HepG2 (cell line): ENCODE data around the gene SLC6A6. TPM values are rescaled to one million over a fixed set of nuclear protein-coding genes. Genes with fewer than 3 reads are reported as not detected.

Experiments
- ATAC-seq: fragments of 200-7000 bp; cut with Tn5 transposase; 3 replicates; pipeline ENCODE4 v1.9.1; 2020; ENCODE audit warnings: mild to moderate bottlenecking, moderate library complexity
- BruUV-seq: library from RNA; stranded (reverse); fragments of 400-500 nt; replicated peaks from 2 replicates; lab custom pipeline; 2021; lab: Mats Ljungman, UMichigan
- CTCF ChIA-PET: fragments of 300-600 bp; formaldehyde crosslinking; extraction: SDS; loops from one replicate; lab custom pipeline; 2021; ENCODE audit warnings: low total read pairs, inconsistent platforms, low intra/inter-chr PET ratio; lab: Yijun Ruan, JAX
- POLR2A ChIA-PET: fragments of 350-600 bp; sonication (Branson Sonifier 250); formaldehyde crosslinking; loops from one replicate; lab custom pipeline; 2020; ENCODE audit warnings: antibody characterized with exemption, inconsistent platforms; lab: Yijun Ruan, JAX
- DNase-seq: peaks from one replicate; pipeline ENCODE4 v3.0.0-alpha.2; 2015; ENCODE audit warnings: low spot score
- FAIRE-seq: peaks from 3 replicates; lab custom pipeline; 2011; peaks lifted over from hg19 to GRCh38; lab: Jason Lieb, UNC
- H2AFZ ChIP-seq: one replicate; pipeline ENCODE4 v1.6.1; 2011; ENCODE audit warnings: low read length, inconsistent platforms
- H3K27ac ChIP-seq: fragments of 300-600 bp; 3 replicates; pipeline ENCODE4 v1.8.0; 2011; ENCODE audit warnings: mixed run types, mild to moderate bottlenecking, mixed read lengths, low read length, inconsistent platforms; ENCODE audit not compliant: insufficient read depth; ENCODE audit errors: extremely low read length
- H3K27me3 ChIP-seq, 2 experiments: fragments of 200-600 bp in 1 of 2; 2 replicates in 1 of 2; 3 replicates in 1 of 2; pipeline versions ENCODE4 v1.6.0 to v1.8.0; 2011; ENCODE audit warnings: low read length in 2 of 2, mild to moderate bottlenecking in 2 of 2, moderate library complexity in 2 of 2, inconsistent platforms in 1 of 2; ENCODE audit not compliant: insufficient read depth in 2 of 2, control insufficient read depth in 1 of 2
- H3K36me3 ChIP-seq, 2 experiments: fragments of 200-600 bp in 1 of 2; replicated peaks in 1 of 2; 2 replicates in 1 of 2; 3 replicates in 1 of 2; pipeline versions ENCODE4 v1.5.1 to v1.8.0; 2011; ENCODE audit warnings: low read length in 2 of 2, inconsistent platforms in 1 of 2; ENCODE audit not compliant: insufficient read depth in 2 of 2, control insufficient read depth in 1 of 2
- H3K4me1 ChIP-seq: 2 replicates; pipeline ENCODE4 v1.5.1; 2012; ENCODE audit warnings: low read length, inconsistent platforms; ENCODE audit not compliant: insufficient read depth
- H3K4me2 ChIP-seq: 2 replicates; pipeline ENCODE4 v1.6.0; 2011; ENCODE audit warnings: low read depth, low read length, inconsistent platforms
- H3K4me3 ChIP-seq, 3 experiments: fragments of 200-600 bp in 1 of 3; sonication (generic), shearing (Covaris generic) in 1 of 3; replicated peaks in 1 of 3; 2 replicates each; pipeline ENCODE4 v1.5.1; 2011 to 2016; ENCODE audit warnings: low read length in 3 of 3, inconsistent platforms in 2 of 3, low read depth in 2 of 3, mild to moderate bottlenecking in 2 of 3, control low read depth in 1 of 3, mixed read lengths in 1 of 3; ENCODE audit not compliant: insufficient read depth in 1 of 3
- H3K79me2 ChIP-seq: one replicate; pipeline ENCODE4 v1.6.1; 2011; ENCODE audit warnings: low read length, inconsistent platforms; ENCODE audit not compliant: insufficient read depth
- H3K9ac ChIP-seq: 2 replicates; pipeline ENCODE4 v1.6.0; 2011; ENCODE audit warnings: mild to moderate bottlenecking, low read depth, low read length, inconsistent platforms; ENCODE audit not compliant: insufficient read depth
- H3K9me3 ChIP-seq: 2 replicates; pipeline ENCODE4 v1.5.1; 2012; ENCODE audit warnings: mild to moderate bottlenecking, low read length
- H4K20me1 ChIP-seq: 2 replicates; pipeline ENCODE4 v1.6.0; 2011; ENCODE audit warnings: inconsistent platforms, mild to moderate bottlenecking, low read length, moderate library complexity; ENCODE audit not compliant: insufficient read depth
- ATRX ChIP-seq: sonication (generic); formaldehyde crosslinking; IDR thresholded peaks from 2 replicates; pipeline ENCODE4 v1.4.0; 2020; ENCODE audit warnings: missing genetic modification reagents, borderline replicate concordance
- CBX2 ChIP-seq, 2 experiments: fragments of 200-600 bp in 1 of 2; sonication (generic); formaldehyde crosslinking in 1 of 2; IDR thresholded peaks; 2 replicates each; pipeline versions ENCODE4 v1.7.0 to v1.8.1; 2018 to 2022; ENCODE audit warnings: low read depth in 2 of 2, low read length in 1 of 2, mild to moderate bottlenecking in 1 of 2, missing genetic modification reagents in 1 of 2
- CREM ChIP-seq, 2 experiments: sonication (generic) in 1 of 2; formaldehyde crosslinking in 1 of 2; IDR thresholded peaks; 2 replicates each; pipeline versions ENCODE4 v1.4.0 to v1.6.1; 2016 to 2020; ENCODE audit warnings: antibody characterized with exemption in 1 of 2, mild to moderate bottlenecking in 1 of 2, missing genetic modification reagents in 1 of 2
- GZF1 ChIP-seq: sonication (generic); formaldehyde crosslinking; IDR thresholded peaks from 2 replicates; pipeline ENCODE4 v1.5.1; 2020; ENCODE audit warnings: mild to moderate bottlenecking, missing genetic modification reagents
- KLF9 ChIP-seq: IDR thresholded peaks from 2 replicates; pipeline ENCODE4 v1.6.1; 2016; ENCODE audit warnings: low read depth
- MTF1 ChIP-seq: sonication (generic); formaldehyde crosslinking; IDR thresholded peaks from 2 replicates; pipeline ENCODE4 v1.5.0; 2020; ENCODE audit warnings: missing genetic modification reagents
- NFE2L1 ChIP-seq: sonication (generic); formaldehyde crosslinking; IDR thresholded peaks from 2 replicates; pipeline ENCODE4 v1.4.0; 2020; ENCODE audit warnings: missing genetic modification reagents, mild to moderate bottlenecking, borderline replicate concordance
- SNAPC2 ChIP-seq: sonication (generic); formaldehyde crosslinking; IDR thresholded peaks from 2 replicates; pipeline ENCODE4 v1.8.1; 2022; ENCODE audit warnings: mild to moderate bottlenecking, missing genetic modification reagents
- SNRNP70 ChIP-seq: fragments of 200-400 bp; formaldehyde crosslinking; IDR thresholded peaks from 2 replicates; pipeline ENCODE4 v1.6.1; 2017; ENCODE audit warnings: mild to moderate bottlenecking, low read depth, low read length, moderate library complexity
- SOX13 ChIP-seq, 3 experiments: fragments of 450-650 bp in 1 of 3; sonication (generic) in 1 of 3; formaldehyde crosslinking in 1 of 3; IDR thresholded peaks in 2 of 3; conservative IDR thresholded peaks in 1 of 3; 2 replicates each; pipeline versions ENCODE4 v1.5.0 to v1.6.1; 2016 to 2020; ENCODE audit warnings: antibody characterized with exemption in 1 of 3, mild to moderate bottlenecking in 1 of 3, missing compliant biosample characterization in 1 of 3, missing genetic modification reagents in 1 of 3, moderate library complexity in 1 of 3
- STAT5B ChIP-seq: sonication (generic); formaldehyde crosslinking; IDR thresholded peaks from 2 replicates; pipeline ENCODE4 v1.4.0; 2020; ENCODE audit warnings: missing genetic modification reagents
- XBP1 ChIP-seq: sonication (generic); formaldehyde crosslinking; IDR thresholded peaks from 2 replicates; pipeline ENCODE4 v1.5.0; 2020; ENCODE audit warnings: missing genetic modification reagents
- ZNF383 ChIP-seq: sonication (generic); formaldehyde crosslinking; IDR thresholded peaks from 2 replicates; pipeline ENCODE4 v1.4.0; 2020; ENCODE audit warnings: missing genetic modification reagents, mild to moderate bottlenecking, borderline replicate concordance
- ZNF546 ChIP-seq: sonication (generic); formaldehyde crosslinking; conservative IDR thresholded peaks from 2 replicates; pipeline ENCODE4 v1.8.1; 2023; ENCODE audit warnings: mild to moderate bottlenecking, missing genetic modification reagents
- ZNF674 ChIP-seq: sonication (generic); formaldehyde crosslinking; IDR thresholded peaks from 2 replicates; pipeline ENCODE4 v1.5.0; 2020; ENCODE audit warnings: low read depth, mild to moderate bottlenecking, missing genetic modification reagents
- WGBS: methylation state at CpG from one replicate; pipeline ENCODE4 v1.1.6; 2017; ENCODE audit warnings: low lambda C conversion rate; 5-methylcytosine and 5-hydroxymethylcytosine counted together
- in situ Hi-C: cut with HindIII; loops from 2 replicates; pipeline ENCODE4 v1.10.0; 2017; ENCODE audit warnings: low pct_unique_long_range_greater_than_20kb; ENCODE audit not compliant: extremely low pct_ligation_motif_present
- intact Hi-C: fragments of 100-400 bp; cut with micrococcal nuclease; formaldehyde crosslinking; loops from one replicate; pipeline ENCODE4 v1.10.0; 2022; ENCODE audit not compliant: unreplicated experiment
- polyA plus RNA-seq, 8 experiments: library from polyadenylated mRNA; depleted of rRNA in 3 of 8; stranded (reverse) in 7 of 8; unstranded in 1 of 8; fragments of >200 nt; fragmentation: Illumina TruSeq in 4 of 8; extraction: Trizol in 4 of 8; gene quantifications; 2 replicates each; pipeline versions ENCODE4 v1.2.1 to v1.2.3, GENCODE V29; 2011 to 2016; ENCODE audit warnings: low read depth in 4 of 8, missing spikeins in 1 of 8, mixed read lengths in 1 of 8; ENCODE audit not compliant: insufficient read depth in 1 of 8
- total RNA-seq, 5 experiments: library from RNA; depleted of rRNA; stranded (reverse); fragments of >200 nt; fragmentation: Illumina TruSeq; extraction: Trizol; gene quantifications; 2 replicates each; pipeline ENCODE4 v1.2.3, GENCODE V29; 2016; ENCODE audit warnings: low read depth in 1 of 5
- TF ChIP-seq, protein P1 (sequence below): sonication (generic); formaldehyde crosslinking; IDR thresholded peaks from 2 replicates; pipeline ENCODE4 v1.4.0; 2020; ENCODE audit warnings: missing genetic modification reagents, low read depth, mild to moderate bottlenecking, borderline replicate concordance
- TF ChIP-seq, protein P2 (sequence below): sonication (generic); formaldehyde crosslinking; IDR thresholded peaks from 2 replicates; pipeline ENCODE4 v1.4.0; 2020; ENCODE audit warnings: missing genetic modification reagents, borderline replicate concordance
- TF ChIP-seq, protein P3 (sequence below): sonication (generic); formaldehyde crosslinking; IDR thresholded peaks from 2 replicates; pipeline ENCODE4 v1.4.0; 2020; ENCODE audit warnings: mild to moderate bottlenecking, missing genetic modification reagents

The SLC6A6 gene
- total and polyA plus RNA-seq, 2 of the 13 experiments (the other 11 are each of a cell fraction or from before 2014, with no cell fraction given), result 14.1 to 20.7 TPM

DNA sequence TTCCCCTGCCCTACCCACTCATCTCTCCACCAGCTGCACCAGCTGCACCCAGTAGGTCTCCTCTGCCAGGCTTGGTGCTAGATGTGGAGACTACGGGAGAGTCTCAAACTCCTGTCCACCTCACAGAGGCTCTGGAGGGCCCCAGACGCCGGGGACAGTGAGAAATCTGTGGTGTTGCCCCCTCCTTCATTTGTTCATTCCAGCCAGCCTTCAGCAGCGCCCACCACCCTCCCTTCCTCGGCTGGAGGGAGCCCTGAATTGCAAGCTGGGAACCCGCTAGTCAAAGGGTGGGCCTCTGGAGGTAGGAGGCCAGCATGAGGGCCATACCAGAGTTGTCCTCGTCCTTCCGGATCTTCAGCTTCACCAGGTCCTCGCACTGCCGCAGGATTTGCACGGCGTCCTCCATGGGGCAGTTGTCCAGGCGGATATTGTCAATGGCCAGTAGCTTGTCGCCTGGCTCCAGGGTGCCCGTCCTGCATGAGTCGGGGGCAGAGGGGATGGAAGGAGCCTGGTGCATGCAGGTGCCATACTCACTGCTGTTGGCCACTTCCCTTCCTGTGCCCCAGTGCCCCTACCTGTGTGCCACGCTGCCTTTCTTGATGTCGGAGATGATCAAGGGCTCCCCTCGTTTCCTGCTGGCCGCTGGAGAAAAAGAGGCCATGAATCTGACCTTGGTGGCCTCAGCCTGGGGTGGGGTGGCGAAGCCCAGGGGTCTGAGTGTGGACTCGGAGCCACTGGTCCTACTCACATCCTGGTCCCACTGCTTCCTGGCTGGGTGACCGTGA lies 108.6 kb downstream of the SLC6A6 start:
- Histone ChIP-seq H3K27me3 (peaks cover 4 to 20% of the 10 kb centered on the region in 2 experiments; a peak in 3 of 5 replicates), H3K4me1 (no peaks in the 10 kb centered on the region), H3K9ac (no peak overlapping the region), H3K27ac (no peak overlapping the region), H3K4me3 (no peak overlapping the region), H3K9me3 (no peaks in the 10 kb centered on the region), H3K4me2 (no peak overlapping the region), H3K36me3 (no peaks in the 10 kb centered on the region), H2AFZ (no peak overlapping the region), H3K79me2 (no peaks in the 10 kb centered on the region), H4K20me1 (no peaks in the 10 kb centered on the region)
- in situ Hi-C loops (loop anchor here (5.0 kb wide), 1 partner anchor 36 kb away; no protein-coding TSS in a partner anchor), intact Hi-C loops (no loop called here)
- CTCF ChIA-PET, result no interaction called here
- ATAC-seq (no peak), FAIRE-seq (no peak), DNase-seq (no peak)
- POLR2A ChIA-PET, result no interaction called here
- BruUV-seq, result no TSS peak
- WGBS, result 64% methylated on average over 12 of the region's 23 CpGs
- TF ChIP-seq ZNF674 (CRISPR knock-in tag), result no peak
- no peak for TF ChIP-seq ZNF546 (CRISPR knock-in tag)
- no peak for TF ChIP-seq SOX13 (IDR thresholded peaks at IDR 0.05)
- TF ChIP-seq SOX13 (CRISPR knock-in tag; conservative IDR thresholded peaks at IDR 0.05 in 1 of 2, IDR thresholded peaks at IDR 0.05 in 1 of 2), result no peak
- TF ChIP-seq ATRX (CRISPR knock-in tag), result no peak
- TF ChIP-seq KLF9, result no peak
- TF ChIP-seq, protein P1, sequence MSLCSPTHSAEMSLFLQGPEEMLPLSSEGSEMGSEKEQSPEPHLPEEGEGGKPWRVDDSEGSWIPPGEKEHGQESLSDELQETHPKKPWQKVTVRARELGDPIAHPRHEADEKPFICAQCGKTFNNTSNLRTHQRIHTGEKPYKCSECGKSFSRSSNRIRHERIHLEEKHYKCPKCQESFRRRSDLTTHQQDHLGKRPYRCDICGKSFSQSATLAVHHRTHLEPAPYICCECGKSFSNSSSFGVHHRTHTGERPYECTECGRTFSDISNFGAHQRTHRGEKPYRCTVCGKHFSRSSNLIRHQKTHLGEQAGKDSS (CRISPR knock-in tag), result no peak
- TF ChIP-seq MTF1 (CRISPR knock-in tag), result no peak
- TF ChIP-seq, protein P2, sequence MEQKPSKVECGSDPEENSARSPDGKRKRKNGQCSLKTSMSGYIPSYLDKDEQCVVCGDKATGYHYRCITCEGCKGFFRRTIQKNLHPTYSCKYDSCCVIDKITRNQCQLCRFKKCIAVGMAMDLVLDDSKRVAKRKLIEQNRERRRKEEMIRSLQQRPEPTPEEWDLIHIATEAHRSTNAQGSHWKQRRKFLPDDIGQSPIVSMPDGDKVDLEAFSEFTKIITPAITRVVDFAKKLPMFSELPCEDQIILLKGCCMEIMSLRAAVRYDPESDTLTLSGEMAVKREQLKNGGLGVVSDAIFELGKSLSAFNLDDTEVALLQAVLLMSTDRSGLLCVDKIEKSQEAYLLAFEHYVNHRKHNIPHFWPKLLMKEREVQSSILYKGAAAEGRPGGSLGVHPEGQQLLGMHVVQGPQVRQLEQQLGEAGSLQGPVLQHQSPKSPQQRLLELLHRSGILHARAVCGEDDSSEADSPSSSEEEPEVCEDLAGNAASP (CRISPR knock-in tag), result no peak
- TF ChIP-seq SNAPC2, result no peak
- TF ChIP-seq STAT5B (CRISPR knock-in tag), result no peak
- no peak for TF ChIP-seq SNRNP70
- TF ChIP-seq GZF1 (CRISPR knock-in tag), result no peak
- no peak for TF ChIP-seq CBX2 (IDR thresholded peaks at IDR 0.05; ENCODE audit: low read depth, low read length)
- no peak for TF ChIP-seq CBX2 (CRISPR knock-in tag; IDR thresholded peaks at IDR 0.05; ENCODE audit: low read depth)
- TF ChIP-seq NFE2L1 (CRISPR knock-in tag), result no peak
- TF ChIP-seq CREM (IDR thresholded peaks at IDR 0.05), result no peak
- no peak for TF ChIP-seq CREM (CRISPR knock-in tag; IDR thresholded peaks at IDR 0.05)
- TF ChIP-seq, protein P3, sequence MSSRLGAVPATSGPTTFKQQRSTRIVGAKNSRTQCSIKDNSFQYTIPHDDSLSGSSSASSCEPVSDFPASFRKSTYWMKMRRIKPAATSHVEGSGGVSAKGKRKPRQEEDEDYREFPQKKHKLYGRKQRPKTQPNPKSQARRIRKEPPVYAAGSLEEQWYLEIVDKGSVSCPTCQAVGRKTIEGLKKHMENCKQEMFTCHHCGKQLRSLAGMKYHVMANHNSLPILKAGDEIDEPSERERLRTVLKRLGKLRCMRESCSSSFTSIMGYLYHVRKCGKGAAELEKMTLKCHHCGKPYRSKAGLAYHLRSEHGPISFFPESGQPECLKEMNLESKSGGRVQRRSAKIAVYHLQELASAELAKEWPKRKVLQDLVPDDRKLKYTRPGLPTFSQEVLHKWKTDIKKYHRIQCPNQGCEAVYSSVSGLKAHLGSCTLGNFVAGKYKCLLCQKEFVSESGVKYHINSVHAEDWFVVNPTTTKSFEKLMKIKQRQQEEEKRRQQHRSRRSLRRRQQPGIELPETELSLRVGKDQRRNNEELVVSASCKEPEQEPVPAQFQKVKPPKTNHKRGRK (CRISPR knock-in tag), result no peak
- TF ChIP-seq ZNF383 (CRISPR knock-in tag), result no peak
- no peak for TF ChIP-seq XBP1 (CRISPR knock-in tag)
